Measurements from ENCODE around the gene MAGEB16.

- TF ChIP-seq CTCF (IDR thresholded peaks at IDR 0.05) (no peak), POLR2A (IDR thresholded peaks at IDR 0.05) (no peak)
Measured at GRCh38 chrX:35809781-35810180, 11.6 kb downstream of the MAGEB16 start.

Data from testis (tissue), 2 donors.